IMR-90 (cell line): ENCODE measurements around the gene SHC1.

Experiments used
- BHLHE40 ChIP-seq: fragments of 150-350 bp; IDR thresholded peaks from 2 replicates; pipeline ENCODE4 v1.6.1; 2016; ENCODE audit warnings: mild to moderate bottlenecking, low read depth, low read length
- CHD1 ChIP-seq: IDR thresholded peaks from 2 replicates; pipeline ENCODE4 v1.6.1; 2012; ENCODE audit warnings: low read depth, low read length, improper control_type of control experiment
- CTCF ChIP-seq: conservative IDR thresholded peaks from 2 replicates; pipeline ENCODE4 v1.5.1; 2012; ENCODE audit warnings: mild to moderate bottlenecking, low read depth, low read length, improper control_type of control experiment
- MAZ ChIP-seq: IDR thresholded peaks from 2 replicates; pipeline ENCODE4 v1.6.1; 2012; ENCODE audit warnings: low read depth, mild to moderate bottlenecking, low read length, improper control_type of control experiment, moderate library complexity, borderline replicate concordance
- POLR2A ChIP-seq: IDR thresholded peaks from 2 replicates; pipeline ENCODE4 v1.6.1; 2012; ENCODE audit warnings: mild to moderate bottlenecking, low read depth, low read length
- TF ChIP-seq, protein P1 (sequence below): fragments of 150-350 bp; IDR thresholded peaks from 2 replicates; pipeline ENCODE4 v1.6.1; 2017; ENCODE audit warnings: mild to moderate bottlenecking, antibody characterized with exemption, low read length, low read depth

DNA sequence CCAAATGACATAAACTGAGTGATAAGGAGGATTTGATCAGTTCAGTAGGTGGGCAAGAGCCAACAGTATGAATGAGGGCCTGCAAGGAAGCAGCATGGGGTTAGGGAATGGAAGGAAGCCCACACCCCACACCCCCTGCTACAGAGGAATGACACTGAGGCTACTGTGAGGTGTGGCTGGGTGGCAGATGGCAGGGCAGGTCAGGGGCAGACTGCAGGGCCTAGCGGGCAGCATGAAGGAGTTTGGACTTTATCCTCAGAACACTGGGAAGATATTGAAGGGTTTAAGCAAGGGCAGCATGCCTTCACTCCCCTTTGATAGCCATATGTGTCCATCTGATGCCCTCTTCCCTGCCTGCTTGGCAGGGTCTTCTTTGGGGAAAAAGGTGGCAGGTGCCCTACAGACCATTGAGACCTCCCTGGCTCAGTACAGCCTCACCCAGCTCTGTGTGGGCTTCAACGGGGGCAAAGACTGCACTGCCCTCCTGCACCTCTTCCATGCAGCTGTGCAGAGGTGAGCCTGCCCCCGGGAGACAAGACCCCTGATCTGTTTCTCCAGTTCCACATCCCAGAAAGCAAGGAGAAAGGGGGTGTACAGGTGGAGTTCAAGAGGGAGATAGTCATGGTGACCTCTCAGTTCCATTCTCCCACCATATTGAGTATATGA is 18.8 kb upstream of the SHC1 start:
- no peak for TF ChIP-seq MAZ
- TF ChIP-seq, protein P1, sequence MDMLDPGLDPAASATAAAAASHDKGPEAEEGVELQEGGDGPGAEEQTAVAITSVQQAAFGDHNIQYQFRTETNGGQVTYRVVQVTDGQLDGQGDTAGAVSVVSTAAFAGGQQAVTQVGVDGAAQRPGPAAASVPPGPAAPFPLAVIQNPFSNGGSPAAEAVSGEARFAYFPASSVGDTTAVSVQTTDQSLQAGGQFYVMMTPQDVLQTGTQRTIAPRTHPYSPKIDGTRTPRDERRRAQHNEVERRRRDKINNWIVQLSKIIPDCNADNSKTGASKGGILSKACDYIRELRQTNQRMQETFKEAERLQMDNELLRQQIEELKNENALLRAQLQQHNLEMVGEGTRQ, result no peak
- no peak for TF ChIP-seq CTCF
- TF ChIP-seq POLR2A, result no peak
- TF ChIP-seq CHD1, result no peak
- TF ChIP-seq BHLHE40, result no peak
